Measurements from ENCODE around the gene GGT5. TPM values are rescaled to one million over a fixed set of nuclear protein-coding genes. Genes with fewer than 3 reads are reported as not detected.

Gene GGT5
- total and polyA plus RNA-seq, 2 of the 13 experiments (the other 11 are each of a cell fraction or from before 2014, with no cell fraction given): 0.69 to 3.1 TPM

- TF ChIP-seq ZNF713 (CRISPR knock-in tag; IDR thresholded peaks at IDR 0.05) (no peak), ZNF3 (CRISPR knock-in tag; IDR thresholded peaks at IDR 0.05) (no peak), KLF6 (CRISPR knock-in tag; IDR thresholded peaks at IDR 0.05) (peak; percentile 88), SRSF9 (IDR thresholded peaks at IDR 0.05; ENCODE audit: borderline replicate concordance, insufficient read depth, low read depth, low read length, poor library complexity, severe bottlenecking) (no peak), ZNF768 (CRISPR knock-in tag; IDR thresholded peaks at IDR 0.05) (peak; percentile 67; the same call in 1 of the 2 replicates), ZSCAN29 (CRISPR knock-in tag; conservative IDR thresholded peaks at IDR 0.05) (peak; percentile 79; the same call in 1 of the 2 replicates), SMC3 (IDR thresholded peaks at IDR 0.05; ENCODE audit: low read length) (no peak), ZNF670 (CRISPR knock-in tag; IDR thresholded peaks at IDR 0.05; ENCODE audit: borderline replicate concordance) (peak; percentile 86; the same call in 1 of the 2 replicates), ARHGAP35 (CRISPR knock-in tag; IDR thresholded peaks at IDR 0.05; ENCODE audit: borderline replicate concordance) (peak; percentile 90), ZNF264 (CRISPR knock-in tag; IDR thresholded peaks at IDR 0.05) (no peak), RNF2 (conservative IDR thresholded peaks at IDR 0.05; ENCODE audit: low read depth) (0 out of 2 replicates have a peak, but pooled peaks have one; percentile 58), ZNF142 (CRISPR knock-in tag; IDR thresholded peaks at IDR 0.05) (peak; percentile 91), ZNF446 (CRISPR knock-in tag; IDR thresholded peaks at IDR 0.05) (peak; percentile 69; the same call in 1 of the 2 replicates), PLSCR1 (CRISPR knock-in tag; IDR thresholded peaks at IDR 0.05; ENCODE audit: borderline replicate concordance) (no peak), HIVEP1 (CRISPR knock-in tag; IDR thresholded peaks at IDR 0.05) (peak; percentile 79; the same call in 1 of the 2 replicates), ZMAT5 (CRISPR knock-in tag; IDR thresholded peaks at IDR 0.05; ENCODE audit: borderline replicate concordance, low read depth) (no peak), DMAP1 (CRISPR knock-in tag; IDR thresholded peaks at IDR 0.05) (peak; percentile 82), ZEB1 (IDR thresholded peaks at IDR 0.05; ENCODE audit: insufficient replicate concordance, low read depth) (no peak), SATB2 (CRISPR knock-in tag; IDR thresholded peaks at IDR 0.05) (peak; percentile 63; the same call in 1 of the 2 replicates), RBFOX2 (IDR thresholded peaks at IDR 0.05; ENCODE audit: low read depth, low read length) (peak; percentile 94), HCFC1 (IDR thresholded peaks at IDR 0.05; ENCODE audit: low read depth, low read length) (no peak), ARNTL (CRISPR knock-in tag; IDR thresholded peaks at IDR 0.05) (no peak), ZNF775 (CRISPR knock-in tag; IDR thresholded peaks at IDR 0.05; ENCODE audit: borderline replicate concordance) (no peak; the same call in 1 of the 2 replicates), ZNF577 (CRISPR knock-in tag; IDR thresholded peaks at IDR 0.05; ENCODE audit: borderline replicate concordance, low read depth) (no peak)
Observed at GRCh38 chr22:24270556-24271385, 25.9 kb upstream of the GGT5 start, which contains the start of gene SPECC1L (continued).

Measured in HepG2 (cell line).